TTC549 (cell line): Measurements from ENCODE around the gene MIPEP.

Source experiments
- FAIRE-seq: peaks from 2 replicates; lab custom pipeline; 2012; peaks lifted over from hg19 to GRCh38; lab: Jason Lieb, UNC

Gene MIPEP

GRCh38 chr13:23710366-23710765, 178.8 kb downstream of the MIPEP start:
- no peak for FAIRE-seq

GRCh38 chr13:23709536-23709935, 179.7 kb downstream of the MIPEP start:
- no peak for FAIRE-seq

GRCh38 chr13:23707674-23708073, 181.5 kb downstream of the MIPEP start:
- no peak for FAIRE-seq

GRCh38 chr13:23705583-23705982, 183.6 kb downstream of the MIPEP start:
- FAIRE-seq: no peak

- FAIRE-seq: no peak
Measured at GRCh38 chr13:23703246-23703860, 185.8 kb downstream of the MIPEP start.

- no peak for FAIRE-seq
Measured at GRCh38 chr13:23701636-23702035, 187.6 kb downstream of the MIPEP start.

- FAIRE-seq: no peak
Measured at GRCh38 chr13:23701186-23701585, 188.0 kb downstream of the MIPEP start.

- no peak for FAIRE-seq
Measured at GRCh38 chr13:23699271-23699670, 189.9 kb downstream of the MIPEP start.

- no peak for FAIRE-seq
Measured at GRCh38 chr13:23697772-23698313, 191.4 kb downstream of the MIPEP start.

GRCh38 chr13:23696610-23697009, 192.6 kb downstream of the MIPEP start:
- no peak for FAIRE-seq

GRCh38 chr13:23695711-23696464, 193.3 kb downstream of the MIPEP start:
- no peak for FAIRE-seq

GRCh38 chr13:23695196-23695595, 194.0 kb downstream of the MIPEP start:
- FAIRE-seq: no peak

GRCh38 chr13:23692816-23693215, 196.4 kb downstream of the MIPEP start:
- FAIRE-seq: no peak

- FAIRE-seq: no peak
Measured at GRCh38 chr13:23690668-23691067, 198.5 kb downstream of the MIPEP start.

- no peak for FAIRE-seq
Measured at GRCh38 chr13:23688336-23688735, 200.9 kb downstream of the MIPEP start.

GRCh38 chr13:23687614-23688013, 201.6 kb downstream of the MIPEP start:
- no peak for FAIRE-seq

- FAIRE-seq: no peak
Measured at GRCh38 chr13:23686948-23687347, 202.3 kb downstream of the MIPEP start.

- no peak for FAIRE-seq
Measured at GRCh38 chr13:23685416-23685815, 203.8 kb downstream of the MIPEP start.

- no peak for FAIRE-seq
Measured at GRCh38 chr13:23684647-23685046, 204.6 kb downstream of the MIPEP start.

GRCh38 chr13:23683084-23683483, 206.1 kb downstream of the MIPEP start:
- FAIRE-seq: no peak

GRCh38 chr13:23680845-23681669, 208.1 kb downstream of the MIPEP start:
- FAIRE-seq: no peak
